ENCODE measurements around the gene HSPA2.

The HSPA2 gene

DNA sequence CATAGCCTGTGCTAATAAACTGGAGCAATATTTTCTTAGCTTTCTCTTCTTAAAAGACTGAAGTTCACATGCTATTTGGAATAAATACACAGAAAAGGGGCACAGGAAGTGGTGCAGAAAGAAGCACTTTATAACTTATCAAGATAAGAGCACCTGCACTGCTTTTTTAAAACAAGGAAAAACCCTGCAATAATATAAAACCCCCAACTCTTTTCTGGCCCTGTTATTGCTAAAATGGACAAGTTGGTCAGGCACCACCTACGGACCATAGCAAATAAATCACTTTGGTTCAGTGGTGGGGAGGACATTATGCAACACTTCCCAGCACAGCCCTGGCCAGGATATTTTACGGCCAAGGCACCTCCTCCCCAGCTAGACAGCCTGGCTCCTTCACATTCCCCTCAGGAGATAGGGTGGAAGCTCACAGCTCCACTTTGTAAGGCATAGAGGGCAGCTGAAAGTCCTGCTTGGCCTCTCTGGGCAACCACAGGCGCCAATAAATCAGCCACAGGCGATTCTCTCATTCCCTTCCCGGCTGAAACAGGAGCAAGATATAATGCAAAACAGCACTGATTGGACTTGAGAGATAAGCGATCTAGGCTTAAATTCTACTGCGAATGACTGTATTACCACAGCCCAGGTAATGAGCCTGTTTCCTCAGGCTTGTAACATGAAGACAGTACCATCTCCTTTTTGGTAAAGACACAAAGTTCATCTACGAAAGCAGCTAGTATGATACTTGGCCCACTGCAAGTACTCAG, 39.0 kb upstream of the HSPA2 start:
- peak overlapping the region; percentile 94 for H3K4me3 ChIP-seq (ENCODE audit: low read length)
- DNase-seq (ENCODE audit: low read depth): peak; percentile 83

GRCh38 chr14:64502456-64502855, 38.1 kb upstream of the HSPA2 start:
- H3K4me3 ChIP-seq (ENCODE audit: low read length): peak overlapping the region; percentile 94
- DNase-seq (ENCODE audit: low read depth): no peak
- TF ChIP-seq, protein P1, sequence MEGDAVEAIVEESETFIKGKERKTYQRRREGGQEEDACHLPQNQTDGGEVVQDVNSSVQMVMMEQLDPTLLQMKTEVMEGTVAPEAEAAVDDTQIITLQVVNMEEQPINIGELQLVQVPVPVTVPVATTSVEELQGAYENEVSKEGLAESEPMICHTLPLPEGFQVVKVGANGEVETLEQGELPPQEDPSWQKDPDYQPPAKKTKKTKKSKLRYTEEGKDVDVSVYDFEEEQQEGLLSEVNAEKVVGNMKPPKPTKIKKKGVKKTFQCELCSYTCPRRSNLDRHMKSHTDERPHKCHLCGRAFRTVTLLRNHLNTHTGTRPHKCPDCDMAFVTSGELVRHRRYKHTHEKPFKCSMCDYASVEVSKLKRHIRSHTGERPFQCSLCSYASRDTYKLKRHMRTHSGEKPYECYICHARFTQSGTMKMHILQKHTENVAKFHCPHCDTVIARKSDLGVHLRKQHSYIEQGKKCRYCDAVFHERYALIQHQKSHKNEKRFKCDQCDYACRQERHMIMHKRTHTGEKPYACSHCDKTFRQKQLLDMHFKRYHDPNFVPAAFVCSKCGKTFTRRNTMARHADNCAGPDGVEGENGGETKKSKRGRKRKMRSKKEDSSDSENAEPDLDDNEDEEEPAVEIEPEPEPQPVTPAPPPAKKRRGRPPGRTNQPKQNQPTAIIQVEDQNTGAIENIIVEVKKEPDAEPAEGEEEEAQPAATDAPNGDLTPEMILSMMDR (conservative IDR thresholded peaks at IDR 0.05; ENCODE audit: low read length): no peak

More for the DNA sequence above, 39.0 kb upstream of the HSPA2 start:
- TF ChIP-seq, protein P1 (conservative IDR thresholded peaks at IDR 0.05; ENCODE audit: low read length): no peak; the same call in 1 of the 2 replicates

- DNase-seq (ENCODE audit: low read depth): peak; percentile 13
- TF ChIP-seq, protein P1 (conservative IDR thresholded peaks at IDR 0.05; ENCODE audit: low read length): no peak
Measured at GRCh38 chr14:64502887-64503433, 37.6 kb upstream of the HSPA2 start.

DNA sequence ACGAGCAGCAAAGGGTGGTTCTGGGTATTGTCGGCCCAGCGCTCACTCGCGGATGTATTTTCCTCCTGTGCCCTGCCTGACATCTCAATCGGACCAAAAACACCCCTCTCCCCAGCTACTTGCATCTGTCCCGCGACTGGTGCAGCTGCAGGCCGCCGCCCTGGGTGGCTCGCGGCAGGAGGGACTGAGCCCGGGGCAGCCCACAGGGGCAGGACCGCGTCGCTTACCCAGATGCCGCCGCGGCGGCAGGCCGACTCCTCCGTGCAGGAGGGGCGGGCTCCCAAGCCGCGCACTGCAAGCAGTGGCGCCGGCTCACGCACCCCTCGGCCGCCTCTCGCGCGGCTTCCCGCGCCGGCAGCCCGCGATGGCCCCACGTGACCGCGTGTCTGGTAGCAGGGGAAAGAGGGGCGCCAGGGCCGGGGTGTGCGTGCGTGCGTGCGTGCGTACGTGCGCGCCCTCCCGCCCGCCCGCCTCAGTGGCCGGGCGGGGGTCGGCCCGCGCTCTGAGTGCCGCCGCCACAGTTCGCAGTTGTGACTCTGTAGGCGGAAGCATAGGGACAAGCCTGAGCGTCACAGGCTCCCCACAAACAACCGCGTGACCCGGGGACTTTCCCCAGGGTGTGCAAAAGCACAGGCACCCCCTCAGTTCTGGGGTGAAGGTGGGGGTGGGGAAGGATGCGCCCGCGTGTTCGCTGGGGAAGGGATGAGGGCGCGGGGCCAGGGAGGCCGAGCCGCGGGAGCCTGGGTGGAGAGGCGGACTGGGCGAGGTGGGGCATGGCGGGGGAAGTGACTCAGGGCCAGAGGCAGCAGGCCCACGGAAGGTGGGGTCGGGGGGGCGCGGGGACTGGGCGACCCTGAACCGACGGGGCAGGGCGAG, 36.9 kb upstream of the HSPA2 start, which contains the start of gene ZBTB25:
ZBTB25 (minus strand) TSS at position 405 of the 876 bp plus-strand sequence. CDS start 13,305 bp downstream, outside the sequence.
- peak within 1 kb of the TSS; percentile 94 for H3K4me3 ChIP-seq (ENCODE audit: low read length)
- TF ChIP-seq, protein P1 (conservative IDR thresholded peaks at IDR 0.05; ENCODE audit: low read length): no peak
- DNase-seq (ENCODE audit: low read depth): peak; percentile 95

More at GRCh38 chr14:64502887-64503433, 37.6 kb upstream of the HSPA2 start:
- H3K4me3 ChIP-seq (ENCODE audit: low read length): peak overlapping the region; percentile 94

GRCh38 chr14:64504310-64504896, 36.1 kb upstream of the HSPA2 start, which contains the start of gene ZBTB1:
TSS of gene ZBTB1 (plus strand) at chr14:64504770. CDS start at chr14:64521505, 16,735 bp downstream.
- DNase-seq (ENCODE audit: low read depth): peak; percentile 92
- H3K4me3 ChIP-seq (ENCODE audit: low read length): peak within 1 kb of the TSS; percentile 86
- TF ChIP-seq, protein P1 (conservative IDR thresholded peaks at IDR 0.05; ENCODE audit: low read length): no peak

DNA sequence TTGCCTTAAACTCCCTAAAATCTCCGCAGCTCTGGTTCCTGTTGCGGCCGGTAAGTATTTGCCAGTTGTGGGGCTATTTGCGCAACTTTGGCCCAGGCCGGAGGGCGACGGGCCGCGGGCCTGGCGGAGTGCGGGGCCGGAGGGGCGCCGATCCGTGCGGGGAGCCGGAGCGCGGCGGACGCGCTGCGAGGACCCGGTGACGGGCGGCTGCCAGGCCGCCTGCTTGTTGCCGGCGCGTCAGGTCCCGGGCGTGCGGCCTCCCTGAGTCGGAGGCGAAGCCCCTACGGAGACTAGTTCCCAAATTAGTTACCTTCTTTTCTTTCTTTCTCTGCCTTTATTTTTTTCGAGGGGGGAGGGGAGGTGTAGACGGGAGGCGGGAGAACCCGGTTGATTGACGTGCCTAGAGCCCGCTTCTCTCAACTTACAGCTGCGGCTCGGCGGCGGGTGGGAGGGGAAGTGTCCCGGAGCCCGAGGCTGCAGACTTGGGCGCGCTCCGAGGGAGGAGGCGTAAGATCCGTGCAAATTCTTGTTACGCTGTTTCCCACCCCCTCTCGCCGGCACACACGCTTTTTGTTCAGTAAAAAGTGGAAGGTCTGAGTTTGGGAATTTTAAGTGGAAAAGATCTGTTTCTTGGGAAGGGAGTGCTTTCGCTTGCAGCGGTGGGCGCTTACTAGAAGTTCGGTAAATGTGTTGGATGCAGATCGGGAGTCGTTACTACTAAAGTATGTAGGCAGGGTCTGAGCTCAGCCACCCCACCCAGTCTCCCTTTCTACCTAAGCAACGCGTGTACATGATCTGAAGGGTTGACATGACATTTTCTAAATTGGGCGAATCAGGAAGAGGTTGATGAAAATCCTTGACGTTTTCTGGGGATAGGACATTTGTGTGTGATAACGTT, 35.4 kb upstream of the HSPA2 start:
- DNase-seq (ENCODE audit: low read depth): peak; percentile 85
- TF ChIP-seq, protein P1 (conservative IDR thresholded peaks at IDR 0.05; ENCODE audit: low read length): no peak
- H3K4me3 ChIP-seq (ENCODE audit: low read length): peak overlapping the region; percentile 86

All from AG10803 (cell line).